ENCODE data around the gene HAUS1. TPM values are rescaled to one million over a fixed set of nuclear protein-coding genes. Genes with fewer than 3 reads are reported as not detected.
"Not testable (repeated sequence)": the region's sequence is repeated elsewhere in the genome, so short reads cannot be mapped to it uniquely, and the experiment has no call there.

HAUS1 gene
- total and polyA plus RNA-seq, 2 donors (not counting 1 experiment from before 2014, with no cell fraction given), result 11.9 to 30.9 TPM

DNA sequence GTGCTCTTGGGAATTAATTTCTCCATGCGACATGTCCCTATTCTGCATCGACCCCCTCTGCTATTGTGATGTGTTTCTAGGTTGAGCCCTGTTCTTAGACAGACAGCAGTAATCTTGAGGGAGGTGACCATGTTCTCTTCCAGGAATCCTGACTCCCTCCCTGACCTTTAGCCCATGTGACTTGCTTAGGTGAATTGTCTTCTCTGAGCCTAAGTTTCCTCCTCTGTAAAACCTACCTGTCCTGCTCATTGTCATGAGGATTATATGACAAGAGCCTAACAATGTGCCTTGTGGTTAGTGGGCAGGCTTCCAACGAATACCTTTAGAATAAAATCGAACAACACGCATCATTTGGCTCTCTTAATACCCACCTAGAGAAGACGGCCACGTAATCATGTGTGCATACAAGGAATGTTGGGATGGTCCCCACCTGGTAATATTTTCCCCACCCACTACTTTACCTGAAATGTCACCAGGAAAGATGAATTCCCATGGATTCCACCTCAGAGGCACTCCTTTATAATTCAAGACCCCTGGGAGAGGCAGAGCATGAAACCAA lies 59.8 kb downstream of the HAUS1 start:
- DNase-seq (no peak), ATAC-seq (ENCODE audit: low read depth) (no peak)
- no peaks in the 10 kb centered on the region for H3K36me3 ChIP-seq (replicated peaks in 1 of 2; ENCODE audit: control extremely low read depth in 1 of 2, control insufficient read depth in 1 of 2, extremely low read depth in 1 of 2, insufficient read depth in 2 of 2, low read length in 1 of 2)
- peaks cover 11 to 26% of the 10 kb centered on the region in 2 donors for H3K4me1 ChIP-seq (ENCODE audit: control insufficient read depth in 2 of 2, insufficient read depth in 2 of 2, low read length in 2 of 2)
- H3K4me2 ChIP-seq (replicated peaks; ENCODE audit: low read depth, low read length, poor library complexity, severe bottlenecking), result no peak overlapping the region
- no peak overlapping the region for H3K9ac ChIP-seq (ENCODE audit: low read length)
- no peaks in the 10 kb centered on the region for H3K9me3 ChIP-seq (ENCODE audit: control extremely low read depth in 1 of 3, control insufficient read depth in 2 of 3, insufficient read depth in 1 of 3, low read length in 2 of 3)
- TF ChIP-seq EZH2 (IDR thresholded peaks at IDR 0.05; ENCODE audit: borderline replicate concordance, insufficient read depth, low read depth, low read length, poor library complexity, severe bottlenecking), result no peak
- CTCF ChIA-PET, result interaction anchor here (0.9 to 1.6 kb wide), 5 partner anchors 9 to 494 kb away, joined by 3 to 7 read pairs (median 4); a partner anchor contains a TSS
- WGBS (ENCODE audit: insufficient coverage), result 92% methylated on average over 2 of the region's 7 CpGs
- peaks cover 16% of the 10 kb centered on the region for H3K4me1 Mint-ChIP-seq
- H3K27me3 Mint-ChIP-seq, result no peaks in the 10 kb centered on the region
- H2AFZ ChIP-seq (ENCODE audit: insufficient read depth, low read depth, low read length, poor library complexity, severe bottlenecking), result no peak overlapping the region
- no peaks in the 10 kb centered on the region for H4K20me1 ChIP-seq (ENCODE audit: control insufficient read depth, insufficient read depth, low read length, poor library complexity, severe bottlenecking)
- no peak overlapping the region for H3K27ac Mint-ChIP-seq
- intact Hi-C loops (cut with micrococcal nuclease), result no loop called here
- no peaks in the 10 kb centered on the region for H3K27me3 ChIP-seq (replicated peaks in 1 of 4; ENCODE audit: control extremely low read depth in 1 of 4, control insufficient read depth in 3 of 4, insufficient read depth in 4 of 4, low read length in 3 of 4)
- no peaks in the 10 kb centered on the region for H3K9me3 Mint-ChIP-seq (ENCODE audit: insufficient read depth)
- no peak overlapping the region for H3K27ac ChIP-seq (ENCODE audit: low read length in 2 of 2)
- POLR2A ChIA-PET, result no interaction called here
- no peak overlapping the region for H3K4me3 Mint-ChIP-seq
- H3K79me2 ChIP-seq (ENCODE audit: control insufficient read depth, insufficient read depth, low read length), result no peaks in the 10 kb centered on the region
- no peak overlapping the region for H3K4me3 ChIP-seq (ENCODE audit: control extremely low read depth in 1 of 5, extremely low read depth in 1 of 5, insufficient read depth in 1 of 5, low read depth in 2 of 5, low read length in 4 of 5)

DNA sequence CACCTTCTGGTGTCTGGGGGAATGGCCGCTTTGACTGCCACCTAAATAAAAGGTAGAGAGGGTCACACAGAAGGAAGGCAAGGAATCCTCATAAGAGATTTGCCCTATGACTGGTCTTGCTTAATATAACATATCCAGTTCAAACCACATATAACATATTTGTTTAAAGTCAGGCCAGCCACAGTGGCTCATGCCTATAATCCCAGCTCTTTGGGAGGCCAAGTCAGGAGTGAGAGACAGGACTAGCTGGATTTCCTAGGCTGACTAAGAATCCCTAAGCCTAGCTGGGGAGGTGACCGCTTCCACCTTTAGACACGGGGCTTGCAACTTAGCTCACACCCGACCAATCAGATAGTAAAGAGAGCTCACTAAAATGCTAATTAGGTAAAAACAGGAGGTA lies 60.3 kb downstream of the HAUS1 start:
- H3K27ac ChIP-seq (ENCODE audit: low read length in 2 of 2); intact Hi-C loops (cut with micrococcal nuclease); DNase-seq; H3K9me3 Mint-ChIP-seq (ENCODE audit: insufficient read depth); H3K9me3 ChIP-seq (ENCODE audit: control extremely low read depth in 1 of 3, control insufficient read depth in 2 of 3, insufficient read depth in 1 of 3, low read length in 2 of 3); H3K36me3 ChIP-seq (replicated peaks in 1 of 2; ENCODE audit: control extremely low read depth in 1 of 2, control insufficient read depth in 1 of 2, extremely low read depth in 1 of 2, insufficient read depth in 2 of 2, low read length in 1 of 2); H3K27me3 Mint-ChIP-seq; H3K4me2 ChIP-seq (replicated peaks; ENCODE audit: low read depth, low read length, poor library complexity, severe bottlenecking); POLR2A ChIA-PET; H3K79me2 ChIP-seq (ENCODE audit: control insufficient read depth, insufficient read depth, low read length); H3K27me3 ChIP-seq (replicated peaks in 1 of 4; ENCODE audit: control extremely low read depth in 1 of 4, control insufficient read depth in 3 of 4, insufficient read depth in 4 of 4, low read length in 3 of 4); H3K9ac ChIP-seq (ENCODE audit: low read length); ATAC-seq (ENCODE audit: low read depth); H3K27ac Mint-ChIP-seq; H3K4me3 ChIP-seq (ENCODE audit: control extremely low read depth in 1 of 5, extremely low read depth in 1 of 5, insufficient read depth in 1 of 5, low read depth in 2 of 5, low read length in 4 of 5); H2AFZ ChIP-seq (ENCODE audit: insufficient read depth, low read depth, low read length, poor library complexity, severe bottlenecking); H4K20me1 ChIP-seq (ENCODE audit: control insufficient read depth, insufficient read depth, low read length, poor library complexity, severe bottlenecking); H3K4me3 Mint-ChIP-seq: not testable (repeated sequence)
- CTCF ChIA-PET, result interaction anchor here (1.4 to 1.6 kb wide), 2 partner anchors 9 to 15 kb away, joined by 5 to 7 read pairs; a partner anchor contains a TSS
- no CpG with 5 or more reads among the region's 4 CpGs for WGBS (ENCODE audit: insufficient coverage)
- H3K4me1 ChIP-seq (ENCODE audit: control insufficient read depth in 2 of 2, insufficient read depth in 2 of 2, low read length in 2 of 2), result peaks cover 11 to 30% of the 10 kb centered on the region in 2 donors
- peaks cover 21% of the 10 kb centered on the region for H3K4me1 Mint-ChIP-seq
